Medulla oblongata (tissue), 1 donor: ENCODE measurements around the gene TGM6.

Source experiments
- DNase-seq: peaks from one replicate; pipeline ENCODE4 v3.0.0-alpha.2; 2015; ENCODE audit errors: extremely low spot score

Gene TGM6

DNA sequence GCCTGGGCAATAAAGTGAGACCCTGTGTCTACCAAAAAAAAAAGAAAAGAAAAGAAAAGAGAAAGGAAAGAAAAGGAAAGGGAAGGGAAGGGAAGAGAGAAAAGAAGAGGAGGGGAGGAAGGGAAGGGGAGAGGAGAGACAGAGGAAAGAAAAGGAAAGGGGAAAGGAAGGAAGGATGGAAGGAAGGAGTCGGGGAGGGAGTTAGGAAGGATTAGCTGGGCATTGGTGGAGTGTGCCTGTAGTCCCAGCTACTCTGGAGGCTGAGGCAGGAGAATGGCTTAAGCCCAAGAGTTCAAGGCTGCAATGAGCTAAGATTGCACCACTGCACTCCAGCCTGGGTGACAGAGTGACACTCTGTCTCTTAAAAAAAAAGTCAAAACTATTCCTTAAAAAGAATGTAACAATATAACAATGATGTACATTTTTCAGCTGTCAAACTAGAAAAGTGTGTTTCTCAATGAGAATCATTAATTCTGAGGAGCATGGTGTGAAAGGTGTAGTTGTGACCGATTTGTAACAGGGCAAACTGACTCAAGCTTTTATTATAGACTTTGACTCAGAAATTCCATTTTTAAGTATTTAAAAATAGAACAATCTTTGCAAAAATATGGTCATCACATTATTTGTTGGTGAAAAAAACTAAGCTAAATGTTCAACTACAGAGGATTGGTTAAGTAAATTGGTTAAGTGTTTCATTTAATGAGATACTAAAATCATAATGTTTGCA, 75.2 kb downstream of the TGM6 start:
- DNase-seq: no peak

DNA sequence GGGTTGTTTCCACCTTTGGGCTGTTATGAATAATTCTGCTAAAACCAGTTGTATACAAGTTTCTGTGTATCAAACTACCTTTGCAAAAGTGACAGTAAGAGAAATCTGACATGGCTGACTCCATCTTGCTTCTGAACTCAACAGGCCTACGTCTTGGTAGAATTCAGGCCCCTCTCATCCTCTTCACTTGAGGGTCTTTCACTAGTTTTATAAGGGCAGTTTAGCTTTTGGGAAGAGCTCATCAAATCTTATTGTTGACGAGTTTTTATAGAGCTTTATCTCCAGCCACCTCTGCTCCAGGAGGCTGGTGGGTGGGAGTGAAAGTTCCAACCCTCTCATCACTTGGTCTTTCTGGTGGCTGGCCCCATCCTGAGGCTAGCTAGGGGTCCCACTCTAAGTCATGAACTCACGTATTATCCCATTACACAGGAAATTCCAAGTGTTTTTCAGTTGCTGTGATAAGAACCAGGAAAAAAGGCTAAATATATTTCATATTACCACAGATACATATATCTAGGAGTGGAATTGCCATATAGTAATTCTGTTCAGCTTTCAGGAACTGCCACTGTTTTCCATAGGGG, 78.3 kb downstream of the TGM6 start:
- DNase-seq: no peak

DNA sequence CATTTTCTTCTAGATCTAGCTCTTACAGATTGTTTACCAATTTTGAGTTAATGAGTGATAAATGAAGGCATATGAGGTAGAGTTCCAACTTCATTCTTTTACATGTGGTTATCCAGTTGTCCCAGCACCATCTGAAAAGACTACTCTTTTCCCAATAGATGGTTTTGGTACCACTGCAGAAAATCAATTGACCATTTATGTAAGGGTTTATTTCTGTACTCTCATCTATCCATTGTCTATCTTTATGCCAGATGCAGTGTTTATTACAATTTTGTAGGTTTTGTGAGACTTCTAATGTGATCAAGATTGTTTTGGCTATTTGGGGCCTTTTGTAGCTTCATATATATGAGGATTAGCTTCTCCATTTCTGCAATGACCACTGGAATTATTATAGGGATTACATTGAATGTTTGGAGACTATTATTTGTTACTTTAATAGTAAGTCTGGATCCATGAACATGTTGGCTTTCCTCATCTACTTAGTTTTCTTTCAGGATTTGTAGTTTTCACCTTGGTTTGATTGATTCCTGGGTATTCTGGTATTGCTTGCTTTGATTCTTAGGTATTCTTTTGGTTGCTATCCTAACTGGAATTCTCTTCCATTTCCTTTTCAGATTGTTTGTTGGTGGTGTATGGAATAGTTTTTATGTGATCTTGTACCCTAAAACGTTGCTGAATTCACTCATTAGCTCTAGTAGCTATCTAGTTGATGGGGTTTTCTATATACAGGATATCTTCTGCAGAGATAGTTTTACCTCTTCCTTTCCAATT, 79.5 kb downstream of the TGM6 start:
- DNase-seq: no peak

DNA sequence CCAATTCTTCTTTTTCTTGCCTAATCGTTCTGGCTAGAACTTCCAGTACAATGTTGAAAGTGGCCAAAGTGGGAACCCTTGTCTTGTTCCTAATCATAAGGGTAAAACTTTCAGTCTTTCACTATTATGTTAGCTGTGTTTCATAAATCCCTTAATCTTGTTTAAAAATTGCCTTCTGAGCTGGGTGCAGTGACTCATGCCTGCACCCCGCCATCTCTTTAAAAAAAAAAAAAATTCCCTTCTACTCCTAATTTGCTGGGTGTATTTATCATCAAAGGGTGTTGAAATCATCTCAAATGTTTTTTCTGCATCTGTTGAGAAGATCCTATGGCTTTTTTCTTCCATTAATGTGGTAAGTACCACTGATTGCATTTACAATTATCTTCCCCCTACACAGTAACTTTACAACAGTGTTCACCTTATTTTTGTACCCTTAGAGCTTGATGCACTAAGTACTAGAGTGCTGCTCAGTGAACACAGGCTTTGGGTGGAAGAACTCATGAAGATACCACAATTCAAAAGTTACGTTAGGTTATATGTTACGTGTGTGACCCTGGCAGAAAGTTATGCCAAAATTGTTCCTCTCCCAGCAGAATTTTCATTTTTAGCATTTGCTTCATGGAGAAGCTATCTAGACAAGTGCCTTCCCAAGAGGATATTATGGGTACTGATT, 80.2 kb downstream of the TGM6 start:
- no peak for DNase-seq

- DNase-seq: no peak
These were observed 81.8 kb downstream of the TGM6 start for GRCh38 chr20:2462484-2462883.

DNA sequence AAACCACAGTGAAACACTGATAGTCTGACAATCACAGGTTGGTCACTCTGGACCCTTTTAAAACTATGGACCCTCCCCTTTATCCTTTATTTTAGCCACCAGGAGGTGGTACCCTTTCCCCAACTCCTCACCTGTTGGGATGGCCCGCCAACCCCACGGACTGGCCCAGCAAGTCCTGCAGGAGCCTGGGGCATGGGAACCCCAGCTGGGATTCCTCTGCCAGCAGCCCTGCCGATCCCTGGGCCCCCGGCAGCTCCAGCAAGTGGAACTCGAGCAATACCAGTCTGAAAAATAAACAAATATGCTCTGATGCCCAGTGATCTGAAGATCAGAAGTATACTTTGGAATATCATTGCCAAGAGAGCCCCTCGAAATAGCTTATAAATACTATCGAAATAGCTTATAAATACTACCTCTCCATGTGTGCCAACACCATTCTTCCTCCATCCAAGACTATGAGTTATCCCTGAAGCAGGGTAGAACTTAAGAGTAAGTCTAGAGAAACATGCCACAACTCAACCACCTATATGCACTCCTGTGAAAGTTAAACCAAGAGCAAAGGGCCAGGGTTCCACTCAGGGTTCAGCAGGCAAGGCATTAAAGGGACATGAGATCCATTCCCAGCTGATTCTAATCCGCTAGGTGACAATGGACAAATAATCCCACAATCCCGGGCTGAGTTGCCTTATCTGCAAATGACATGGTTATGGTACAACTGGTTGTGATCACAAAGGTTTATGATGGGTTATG, 83.1 kb downstream of the TGM6 start:
- no peak for DNase-seq

DNA sequence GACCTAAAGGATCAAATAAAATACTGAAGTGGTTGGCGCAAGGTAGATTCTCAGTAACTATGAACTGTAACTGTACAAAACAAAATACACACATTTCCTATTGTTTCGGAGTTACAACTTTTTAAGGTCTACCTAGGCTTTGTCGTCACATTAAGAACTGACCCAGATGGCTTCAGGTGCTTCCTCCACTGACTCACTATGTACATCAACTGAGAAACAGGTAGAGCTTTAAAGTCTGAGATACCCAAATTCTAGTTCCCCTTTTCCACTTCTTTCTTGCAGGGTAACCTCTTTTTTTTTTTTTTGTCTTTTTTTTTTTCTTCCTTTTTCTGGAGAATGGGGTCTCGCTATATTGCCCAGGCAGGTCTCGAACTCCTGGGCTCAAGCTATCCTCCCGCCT, 84.4 kb downstream of the TGM6 start:
- DNase-seq: no peak

DNA sequence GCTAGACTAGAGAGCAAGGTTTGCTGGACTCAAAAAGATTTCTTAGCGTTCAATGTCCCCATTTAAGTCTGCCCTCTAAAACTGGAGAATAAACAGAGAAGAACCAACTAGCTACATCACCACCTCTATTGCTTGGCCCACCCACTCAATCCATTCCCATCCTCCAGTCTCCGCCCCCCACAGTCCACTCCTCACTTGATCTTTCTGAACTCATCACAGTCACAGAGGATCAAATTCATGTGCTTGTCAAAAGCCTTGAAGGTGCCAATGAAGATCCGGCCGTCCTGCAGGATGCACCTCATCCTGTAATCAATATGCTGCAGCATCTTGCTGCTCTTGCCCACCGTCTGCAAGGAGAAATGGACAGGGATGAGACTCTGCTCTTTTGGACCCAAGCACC, 86.7 kb downstream of the TGM6 start:
- no peak for DNase-seq

GRCh38 chr20:2468581-2469407, 88.1 kb downstream of the TGM6 start:
- DNase-seq: no peak

GRCh38 chr20:2469991-2470422, 89.3 kb downstream of the TGM6 start:
- DNase-seq: peak; percentile 43

DNA sequence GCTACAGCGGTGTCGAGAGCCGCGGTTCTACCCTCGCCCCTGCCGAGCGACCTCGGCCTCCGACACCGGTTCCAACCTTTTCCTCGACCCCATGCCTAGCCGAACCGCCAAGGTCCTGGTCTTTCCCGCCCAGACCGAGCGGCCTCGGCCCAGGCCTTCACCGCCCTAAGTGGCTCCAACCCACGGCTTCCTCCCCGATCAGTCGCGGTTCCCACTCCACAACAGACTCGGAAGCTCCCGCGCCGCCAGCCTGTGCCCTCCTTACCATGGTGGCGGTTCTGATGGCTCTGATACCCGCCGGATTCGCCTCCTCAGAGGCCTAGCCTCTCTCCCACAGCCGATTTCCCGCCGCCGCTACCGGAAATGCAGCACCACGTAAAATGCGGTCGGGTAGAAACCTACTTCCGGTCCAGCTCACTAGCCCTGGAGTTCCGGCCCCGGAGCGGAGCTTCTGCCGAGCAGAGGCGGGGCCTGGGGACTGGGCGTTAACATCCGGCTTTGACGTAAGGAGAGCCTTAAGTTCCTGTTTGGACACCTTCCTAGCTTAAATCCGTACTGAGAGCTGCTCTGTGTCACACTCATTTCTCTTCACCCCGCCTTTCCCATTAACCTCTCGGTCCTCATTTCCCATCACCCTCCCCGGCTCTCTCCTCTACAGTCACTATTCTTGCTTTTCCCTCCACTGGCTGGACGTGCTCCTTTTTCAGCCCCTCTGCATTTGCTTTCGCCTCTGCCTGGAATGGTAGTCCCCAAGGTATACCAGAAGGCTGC, 89.9 kb downstream of the TGM6 start, which contains the start of gene SNRPB:
SNRPB (minus strand) TSS at position 367 of the 771 bp plus-strand sequence; CDS start at position 268, 99 bp downstream.
- DNase-seq: peak; percentile 99

- DNase-seq: no peak
These were observed 92.8 kb downstream of the TGM6 start for GRCh38 chr20:2473516-2473915.

GRCh38 chr20:2475850-2476741, 95.4 kb downstream of the TGM6 start:
- no peak for DNase-seq

GRCh38 chr20:2476742-2477615, 96.3 kb downstream of the TGM6 start:
- no peak for DNase-seq

GRCh38 chr20:2480381-2480780, 99.7 kb downstream of the TGM6 start:
- no peak for DNase-seq
